Measurements from ENCODE around the gene SNED1.

DNA sequence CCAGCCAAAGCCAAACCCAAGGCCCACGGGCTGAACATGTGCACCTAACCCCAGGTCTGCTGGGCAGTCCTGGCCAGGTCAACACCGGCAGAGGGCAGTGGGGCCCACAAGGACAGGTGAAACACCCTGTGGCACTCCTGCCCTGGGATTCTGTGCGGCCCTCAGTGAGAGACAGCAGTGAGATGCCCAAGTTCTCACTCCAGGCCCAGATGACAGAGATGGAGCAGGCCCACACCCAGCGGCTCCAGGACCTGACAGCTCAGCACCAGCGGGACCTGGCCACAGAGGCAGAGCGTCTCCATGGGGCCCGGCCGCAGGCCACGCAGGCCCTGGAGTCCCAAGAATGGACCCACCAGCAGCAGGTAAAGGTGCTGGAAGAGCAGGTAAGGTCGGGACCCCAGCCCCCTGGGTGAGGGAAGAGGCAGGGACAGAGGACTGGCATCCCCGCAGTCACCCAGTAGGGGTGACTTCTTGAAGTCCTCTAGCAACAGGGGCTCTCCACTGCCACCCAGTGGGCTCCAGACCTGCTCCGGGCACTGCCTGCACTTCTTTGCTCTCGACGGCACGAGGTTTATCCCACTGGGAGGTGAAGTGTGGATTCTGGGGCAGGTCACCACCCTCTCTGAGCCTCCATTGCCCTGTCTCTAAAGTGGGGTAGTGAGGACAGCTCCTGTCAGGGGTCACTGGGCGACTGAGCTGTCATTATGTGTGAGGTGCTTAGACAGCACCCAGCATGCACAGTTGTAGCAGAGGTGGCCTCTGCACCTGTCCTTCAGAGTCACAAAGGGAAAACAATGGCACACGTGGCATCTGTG is 8.8 kb upstream of the SNED1 start:
- TF ChIP-seq, protein P1, sequence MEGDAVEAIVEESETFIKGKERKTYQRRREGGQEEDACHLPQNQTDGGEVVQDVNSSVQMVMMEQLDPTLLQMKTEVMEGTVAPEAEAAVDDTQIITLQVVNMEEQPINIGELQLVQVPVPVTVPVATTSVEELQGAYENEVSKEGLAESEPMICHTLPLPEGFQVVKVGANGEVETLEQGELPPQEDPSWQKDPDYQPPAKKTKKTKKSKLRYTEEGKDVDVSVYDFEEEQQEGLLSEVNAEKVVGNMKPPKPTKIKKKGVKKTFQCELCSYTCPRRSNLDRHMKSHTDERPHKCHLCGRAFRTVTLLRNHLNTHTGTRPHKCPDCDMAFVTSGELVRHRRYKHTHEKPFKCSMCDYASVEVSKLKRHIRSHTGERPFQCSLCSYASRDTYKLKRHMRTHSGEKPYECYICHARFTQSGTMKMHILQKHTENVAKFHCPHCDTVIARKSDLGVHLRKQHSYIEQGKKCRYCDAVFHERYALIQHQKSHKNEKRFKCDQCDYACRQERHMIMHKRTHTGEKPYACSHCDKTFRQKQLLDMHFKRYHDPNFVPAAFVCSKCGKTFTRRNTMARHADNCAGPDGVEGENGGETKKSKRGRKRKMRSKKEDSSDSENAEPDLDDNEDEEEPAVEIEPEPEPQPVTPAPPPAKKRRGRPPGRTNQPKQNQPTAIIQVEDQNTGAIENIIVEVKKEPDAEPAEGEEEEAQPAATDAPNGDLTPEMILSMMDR (conservative IDR thresholded peaks at IDR 0.05) = peak; percentile 70
- no peak for TF ChIP-seq EZH2 (IDR thresholded peaks at IDR 0.05; ENCODE audit: low read depth)

Measured in PC-9 (cell line).